NCI-H510A treated with DMSO at 0.1 percent for 48 hours (cell line): Measurements from ENCODE around the gene USP34.

ENCODE experiments used
- DNase-seq: peaks from one replicate; lab custom pipeline; 2025; lab: John Stamatoyannopoulos, UW

USP34 gene

GRCh38 chr2:61291851-61292575, 178.9 kb downstream of the USP34 start:
- DNase-seq = no peak

GRCh38 chr2:61288070-61288841, 182.6 kb downstream of the USP34 start:
- DNase-seq = no peak

- DNase-seq = no peak
Measured at GRCh38 chr2:61287254-61287653, 183.6 kb downstream of the USP34 start.

- DNase-seq = no peak
Measured at GRCh38 chr2:61283443-61284160, 187.3 kb downstream of the USP34 start.

- no peak for DNase-seq
Measured at GRCh38 chr2:61282104-61282590, 188.7 kb downstream of the USP34 start.

GRCh38 chr2:61281321-61281720, 189.6 kb downstream of the USP34 start:
- no peak for DNase-seq

- DNase-seq = no peak
Measured at GRCh38 chr2:61277756-61278155, 193.1 kb downstream of the USP34 start.

GRCh38 chr2:61275575-61276184, 195.2 kb downstream of the USP34 start:
- no peak for DNase-seq

GRCh38 chr2:61272421-61273070, 198.3 kb downstream of the USP34 start:
- no peak for DNase-seq

GRCh38 chr2:61268249-61268648, 202.6 kb downstream of the USP34 start:
- no peak for DNase-seq

- no peak for DNase-seq
Measured at GRCh38 chr2:61266632-61267505, 204.0 kb downstream of the USP34 start.

GRCh38 chr2:61263830-61264229, 207.1 kb downstream of the USP34 start:
- DNase-seq = no peak

GRCh38 chr2:61262699-61263098, 208.2 kb downstream of the USP34 start:
- DNase-seq = no peak

- no peak for DNase-seq
Measured at GRCh38 chr2:61257446-61257845, 213.4 kb downstream of the USP34 start.

- no peak for DNase-seq
Measured at GRCh38 chr2:61255580-61256437, 215.1 kb downstream of the USP34 start.

- DNase-seq = no peak
Measured at GRCh38 chr2:61254536-61254935, 216.4 kb downstream of the USP34 start.

- no peak for DNase-seq
Measured at GRCh38 chr2:61253136-61253535, 217.8 kb downstream of the USP34 start.

GRCh38 chr2:61252031-61252430, 218.9 kb downstream of the USP34 start:
- no peak for DNase-seq

GRCh38 chr2:61249521-61250071, 221.3 kb downstream of the USP34 start:
- DNase-seq = no peak
